K562 (cell line): ENCODE data around the gene MGAT4B. TPM values are rescaled to one million over a fixed set of nuclear protein-coding genes. Genes with fewer than 3 reads are reported as not detected.

Experiments used
- ATAC-seq: fragments of 200-7000 bp; cut with Tn5 transposase; 3 replicates; pipeline ENCODE4 v1.9.1; 2020; ENCODE audit warnings: moderate library complexity
- Bru-seq: library from RNA; stranded (reverse); fragments of 400-500 nt; gene quantifications from one replicate; lab custom pipeline; 2021; lab: Mats Ljungman, UMichigan
- BruChase-seq, 2 experiments: library from RNA; stranded (reverse); fragments of 400-500 nt; gene quantifications; one replicate each; lab custom pipeline; 2021; lab: Mats Ljungman, UMichigan
- BruUV-seq: library from RNA; stranded (reverse); fragments of 400-500 nt; replicated peaks from 2 replicates; lab custom pipeline; 2021; lab: Mats Ljungman, UMichigan
- CTCF ChIA-PET: fragments of 300-600 bp; formaldehyde crosslinking; extraction: SDS; loops from one replicate; lab custom pipeline; 2021; ENCODE audit warnings: low intra/inter-chr PET ratio; lab: Yijun Ruan, JAX
- POLR2A ChIA-PET: fragments of 300-600, 350-650 bp; sonication (Branson Sonifier 250); formaldehyde crosslinking; extraction: SDS; loops from one replicate; lab custom pipeline; 2021; ENCODE audit warnings: antibody characterized with exemption, inconsistent platforms; lab: Yijun Ruan, JAX
- DNase-seq, 4 experiments: peaks; one replicate each; pipeline versions ENCODE4 v3.0.0 to v3.0.0-alpha.2; 2011 to 2018; ENCODE audit warnings: low spot score in 3 of 4, mixed read lengths in 3 of 4; ENCODE audit errors: extremely low read depth in 1 of 4
- FAIRE-seq: peaks from 2 replicates; lab custom pipeline; 2011; peaks lifted over from hg19 to GRCh38; lab: Jason Lieb, UNC
- H2AFZ ChIP-seq: 2 replicates; pipeline ENCODE4 v1.6.0; 2011; ENCODE audit warnings: low read depth, low read length, control low read depth, inconsistent platforms
- H3K27ac ChIP-seq: fragments of 200-600 bp; 3 replicates; pipeline ENCODE4 v1.8.0; 2011; ENCODE audit warnings: low read depth, mild to moderate bottlenecking, control low read depth, inconsistent platforms, low read length, moderate library complexity, mixed read lengths; ENCODE audit errors: extremely low read depth
- H3K27me3 ChIP-seq, 2 experiments: fragments of 300-600 bp in 1 of 2; 2 replicates in 1 of 2; 3 replicates in 1 of 2; pipeline versions ENCODE4 v1.6.0 to v1.8.0; 2011; ENCODE audit warnings: inconsistent platforms in 2 of 2, low read length in 2 of 2, mild to moderate bottlenecking in 1 of 2, mixed read lengths in 1 of 2, moderate library complexity in 1 of 2; ENCODE audit not compliant: control insufficient read depth in 2 of 2, insufficient read depth in 2 of 2
- H3K36me3 ChIP-seq: fragments of 300-600 bp; 3 replicates; pipeline ENCODE4 v1.8.0; 2011; ENCODE audit warnings: mild to moderate bottlenecking, low read length, inconsistent platforms; ENCODE audit not compliant: control insufficient read depth, insufficient read depth
- H3K4me1 ChIP-seq, 2 experiments: fragments of 200-600 bp in 1 of 2; replicated peaks in 1 of 2; 2 replicates in 1 of 2; 3 replicates in 1 of 2; pipeline versions ENCODE4 v1.5.1 to v1.8.0; 2011; ENCODE audit warnings: inconsistent platforms in 2 of 2, low read length in 2 of 2, mild to moderate bottlenecking in 1 of 2, mixed read lengths in 1 of 2, moderate library complexity in 1 of 2; ENCODE audit not compliant: control insufficient read depth in 2 of 2, insufficient read depth in 2 of 2
- H3K4me2 ChIP-seq: 2 replicates; pipeline ENCODE4 v1.6.1; 2011; ENCODE audit warnings: low read length, control low read depth, inconsistent platforms, mixed read lengths; ENCODE audit not compliant: insufficient read depth
- H3K4me3 ChIP-seq: fragments of 200-600 bp; sonication (generic), shearing (Covaris generic); 2 replicates; pipeline ENCODE4 v1.5.1; 2016; ENCODE audit warnings: control low read depth, inconsistent platforms
- H3K79me2 ChIP-seq: fragments of 200-600 bp; 3 replicates; pipeline ENCODE4 v1.8.0; 2011; ENCODE audit warnings: low read length, inconsistent platforms; ENCODE audit not compliant: control insufficient read depth, insufficient read depth
- H3K9ac ChIP-seq, 2 experiments: 2 replicates each; pipeline versions ENCODE4 v1.6.0 to v1.6.1; 2011; ENCODE audit warnings: low read depth in 2 of 2, low read length in 2 of 2, control low read depth in 1 of 2, inconsistent platforms in 1 of 2, mild to moderate bottlenecking in 1 of 2, mixed read lengths in 1 of 2; ENCODE audit not compliant: insufficient read depth in 1 of 2
- H3K9me1 ChIP-seq: one replicate; pipeline ENCODE4 v1.6.0; 2011; ENCODE audit warnings: inconsistent platforms, mild to moderate bottlenecking, low read length, moderate library complexity; ENCODE audit not compliant: control insufficient read depth, insufficient read depth
- H3K9me3 ChIP-seq: replicated peaks from 2 replicates; pipeline ENCODE4 v1.5.1; 2011; ENCODE audit warnings: low read depth, low read length, inconsistent platforms; ENCODE audit not compliant: control insufficient read depth, insufficient read depth
- H4K20me1 ChIP-seq: replicated peaks from 2 replicates; pipeline ENCODE4 v1.6.1; 2011; ENCODE audit warnings: low read length, inconsistent platforms, mixed read lengths; ENCODE audit not compliant: control insufficient read depth, insufficient read depth
- CBX1 ChIP-seq: sonication (generic); IDR thresholded peaks from 2 replicates; pipeline ENCODE4 v1.6.1; 2016; ENCODE audit warnings: antibody characterized with exemption, low read depth, mild to moderate bottlenecking
- JUN ChIP-seq, 2 experiments: sonication (generic) in 1 of 2; formaldehyde crosslinking in 1 of 2; IDR thresholded peaks; 2 replicates each; pipeline versions ENCODE4 v1.6.1 to v1.8.0; 2012 to 2022; ENCODE audit warnings: borderline replicate concordance in 2 of 2, mild to moderate bottlenecking in 2 of 2, improper control_type of control experiment in 1 of 2, low read depth in 1 of 2, low read length in 1 of 2, missing genetic modification reagents in 1 of 2
- PHF8 ChIP-seq: fragments of 200-600 bp; sonication (generic); IDR thresholded peaks from 2 replicates; pipeline ENCODE4 v1.6.1; 2012; ENCODE audit warnings: mixed run types, mild to moderate bottlenecking, inconsistent platforms, low read length, moderate library complexity, borderline replicate concordance
- POLR2G ChIP-seq: fragments of 200-400 bp; formaldehyde crosslinking; IDR thresholded peaks from 2 replicates; pipeline ENCODE4 v1.6.1; 2017; ENCODE audit warnings: low read depth, mild to moderate bottlenecking, antibody characterized with exemption, low read length, moderate library complexity
- RBFOX2 ChIP-seq: fragments of 200-400 bp; formaldehyde crosslinking; IDR thresholded peaks from 2 replicates; pipeline ENCODE4 v1.6.1; 2017; ENCODE audit warnings: low read depth, mild to moderate bottlenecking, low read length, moderate library complexity
- SP1 ChIP-seq: sonication (generic); formaldehyde crosslinking; IDR thresholded peaks from 2 replicates; pipeline ENCODE4 v1.8.1; 2022; ENCODE audit warnings: mild to moderate bottlenecking, missing genetic modification reagents
- TBP ChIP-seq: optimal IDR thresholded peaks from 2 replicates; pipeline ENCODE3; 2011; ENCODE audit warnings: low read depth, low read length, improper control_type of control experiment
- ZFP36 ChIP-seq: fragments of 150-350 bp; IDR thresholded peaks from 2 replicates; pipeline ENCODE4 v1.6.1; 2018; ENCODE audit warnings: low read length, low read depth; ENCODE audit not compliant: partially characterized antibody
- ZNF76 ChIP-seq: fragments of 250-450 bp; sonication (Bioruptor Pico); IDR thresholded peaks from 2 replicates; pipeline ENCODE4 v1.4.0; 2020; ENCODE audit warnings: mild to moderate bottlenecking, moderate library complexity, borderline replicate concordance
- WGBS: fragments of 100-300 bp; shearing (Covaris generic); methylation state at CpG from one replicate; pipeline ENCODE4 v1.1.6; 2016; ENCODE audit warnings: low coverage, mixed read lengths; ENCODE audit not compliant: insufficient coverage; ENCODE audit errors: missing lambda C conversion rate; 5-methylcytosine and 5-hydroxymethylcytosine counted together
- in situ Hi-C: fragments of 300-500 bp; cut with MboI; formaldehyde crosslinking; loops from 4 replicates; pipeline ENCODE4 v1.15.0; 2018; ENCODE audit warnings: inconsistent platforms, mixed read lengths
- intact Hi-C: fragments of 100-400 bp; cut with micrococcal nuclease; formaldehyde crosslinking; loops from 2 replicates; pipeline ENCODE4 v1.14.2; 2022
- long read RNA-seq, 3 experiments: library from polyadenylated mRNA in 2 of 3; library from RNA in 1 of 3; unstranded in 2 of 3; stranded (forward) in 1 of 3; transcript quantifications; one replicate each; pipeline ENCODE4 v2.0.0, GENCODE V29; 2019 to 2022
- polyA minus RNA-seq, 3 experiments: library from RNA; depleted of rRNA, polyadenylated mRNA; stranded (reverse); fragments of >200 nt; gene quantifications; 2 replicates each; pipeline ENCODE4 v1.2.3, GENCODE V29; 2011
- polyA plus RNA-seq, 8 experiments: library from polyadenylated mRNA; depleted of rRNA in 4 of 8; stranded (reverse) in 5 of 8; unstranded in 3 of 8; fragments of >200 nt; fragmentation: Nextera tagmentation in 2 of 8; fragmentation: Illumina TruSeq in 1 of 8; extraction: Ambion mirVana in 2 of 8; extraction: Trizol in 1 of 8; gene quantifications; 2 replicates each; pipeline versions ENCODE4 v1.2.1 to v1.2.3, GENCODE V29; 2011 to 2014; ENCODE audit warnings: inconsistent platforms in 1 of 8, missing spikeins in 1 of 8
- total RNA-seq, 7 experiments: library from RNA; depleted of rRNA in 6 of 7; stranded (reverse); fragments of >200 nt in 6 of 7; fragmentation: Illumina TruSeq in 2 of 7; extraction: Trizol in 2 of 7; gene quantifications; 2 replicates each; pipeline versions ENCODE4 v1.2.1 to v1.2.3, GENCODE V29; 2011 to 2021; ENCODE audit warnings: low replicate concordance in 1 of 7
- TF ChIP-seq, protein P1 (sequence below): conservative IDR thresholded peaks from 2 replicates; pipeline ENCODE4 v1.6.1; 2011; ENCODE audit warnings: low read depth, mild to moderate bottlenecking, low read length; ENCODE audit not compliant: control insufficient read depth
- TF ChIP-seq, protein P2 (sequence below): sonication (generic); formaldehyde crosslinking; IDR thresholded peaks from 2 replicates; pipeline ENCODE4 v1.8.0; 2022; ENCODE audit warnings: missing genetic modification reagents, mild to moderate bottlenecking, borderline replicate concordance

The MGAT4B gene
- 133 and 442 TPM in 2 replicates for total RNA-seq (2011; cell fraction: chromatin; rRNA removed; ENCODE audit: low replicate concordance)
- total RNA-seq (2011; cell fraction: nucleolus; rRNA removed): 330 and 396 TPM in 2 replicates
- total RNA-seq (2011; cell fraction: nucleoplasm; rRNA removed): 200 and 206 TPM in 2 replicates
- 75.4 and 97.9 TPM in 2 replicates for total RNA-seq (2014; rRNA removed)
- 53.9 and 64.8 TPM in 2 replicates for total RNA-seq (2014; rRNA removed; fragmentation: Illumina TruSeq; extraction: Trizol)
- total RNA-seq (2015; rRNA removed; fragmentation: Illumina TruSeq; extraction: Trizol): 62.2 and 64.4 TPM in 2 replicates
- total RNA-seq (2021): 120 and 133 TPM in 2 replicates
- 77.2 and 79.8 TPM in 2 replicates for polyA plus RNA-seq (2011; rRNA removed)
- polyA plus RNA-seq (2011; cell fraction: cytosol; rRNA removed): 88.2 and 150 TPM in 2 replicates
- 249 and 384 TPM in 2 replicates for polyA plus RNA-seq (2011; cell fraction: nucleus; rRNA removed)
- polyA plus RNA-seq (2012): 107 and 152 TPM in 2 replicates
- 80.2 and 90.3 TPM in 2 replicates for polyA plus RNA-seq (2014; fragmentation: Illumina TruSeq; extraction: Trizol)
- polyA plus RNA-seq (2014; fragmentation: Nextera tagmentation; extraction: Ambion mirVana): under 1 TPM; 0.34 to 0.37 TPM
- 75.9 and 88.5 TPM in 2 replicates for polyA plus RNA-seq (2014; rRNA removed)
- polyA minus RNA-seq (2011; rRNA and poly(A)+ RNA removed): 44.9 and 70.3 TPM in 2 replicates
- 77.2 and 90.7 TPM in 2 replicates for polyA minus RNA-seq (2011; cell fraction: cytosol; rRNA and poly(A)+ RNA removed)
- polyA minus RNA-seq (2011; cell fraction: nucleus; rRNA and poly(A)+ RNA removed): 113 and 122 TPM in 2 replicates
- percentile 71 among the genes with signal in this experiment for Bru-seq, nascent RNA
- percentile 70 among the genes with signal in this experiment for BruChase-seq, experiment 1, labeled RNA remaining after a 2-hour chase
- percentile 75 among the genes with signal in this experiment for BruChase-seq, experiment 2, labeled RNA remaining after a 6-hour chase
- long read RNA-seq, experiment 1, transcript MGAT4B-202 (14 exons, 3,027 nt): minor isoform, 9 of 219 reads
- long read RNA-seq, experiment 1, transcript MGAT4B-201 (15 exons, 2,446 nt): major isoform, 103 of 219 reads
- long read RNA-seq, experiment 1, partial matches to known transcripts: 63 of 219 reads
- long read RNA-seq, experiment 1, other reads (novel, unspliced or antisense): 44 of 219 reads
- long read RNA-seq, experiment 2, partial matches to known transcripts: 17 of 108 reads
- long read RNA-seq, experiment 2, other reads (novel, unspliced or antisense): 91 of 108 reads
- long read RNA-seq, experiment 3, partial matches to known transcripts: 5 of 9 reads
- long read RNA-seq, experiment 3, other reads (novel, unspliced or antisense): 4 of 9 reads

DNA sequence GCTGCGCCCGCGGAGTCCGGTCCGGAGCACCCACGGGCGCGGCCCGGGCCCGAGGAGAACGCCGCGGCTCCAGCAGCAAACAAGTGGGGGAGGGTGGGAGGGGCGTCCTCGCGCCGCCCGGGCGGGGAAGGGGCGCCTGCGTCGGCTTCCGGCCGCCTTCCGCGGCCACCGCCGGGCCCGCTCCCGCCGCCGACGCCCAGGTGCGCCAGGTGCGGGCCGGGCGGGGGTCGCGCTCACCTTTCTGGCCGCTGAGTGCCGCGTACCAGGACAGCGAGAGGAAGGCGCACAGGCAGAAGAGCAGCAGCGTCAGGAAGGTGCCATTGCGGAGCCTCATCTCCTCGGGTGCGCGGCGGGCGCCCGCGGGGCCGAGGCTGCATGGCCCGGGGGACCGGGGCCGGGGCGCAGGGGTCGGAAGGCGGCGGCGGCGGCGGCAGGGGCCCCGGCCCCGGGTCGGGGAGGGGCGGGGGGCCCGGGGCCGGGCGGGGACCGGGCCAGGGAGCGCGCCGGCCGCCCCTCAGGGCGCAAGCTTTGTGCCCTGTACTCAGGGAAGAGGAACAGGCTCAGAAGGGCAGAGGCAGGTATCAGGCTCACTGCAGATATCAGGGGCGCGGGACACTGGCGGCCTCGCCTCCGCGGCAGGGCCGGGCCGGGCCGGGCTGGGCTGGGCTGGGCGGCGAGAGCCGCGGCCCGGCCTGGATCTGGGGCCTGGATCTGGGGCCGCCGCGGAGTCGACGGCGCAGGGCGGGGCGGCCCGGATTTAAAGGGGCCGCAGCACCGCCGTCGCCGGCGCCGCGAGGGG, at the start of gene MGAT4B:
MGAT4B (minus strand) TSS at position 617 of the 799 bp plus-strand sequence; CDS start at position 334, 283 bp downstream.
- CTCF ChIA-PET: no interaction called here
- Histone ChIP-seq H3K27ac (peak within 1 kb of the TSS; percentile 88), H4K20me1 (no peaks in the 10 kb centered on the region), H3K9ac (peak within 1 kb of the TSS; percentile 84 to 91), H3K4me3 (peak within 1 kb of the TSS; percentile 76), H2AFZ (peak within 1 kb of the TSS; percentile 84), H3K9me3 (no peaks in the 10 kb centered on the region), H3K79me2 (peaks cover 47% of the 10 kb centered on the region), H3K36me3 (peaks cover 28% of the 10 kb centered on the region; the same call in 2 of the 3 replicates), H3K9me1 (peaks cover 6% of the 10 kb centered on the region), H3K27me3 (no peaks in the 10 kb centered on the region), H3K4me1 (peaks cover 23 to 62% of the 10 kb centered on the region in 2 experiments), H3K4me2 (peak within 1 kb of the TSS; percentile 83)
- 0% methylated on average over 25 of the region's 108 CpGs for WGBS
- POLR2A ChIA-PET: interaction anchor here (0.6 to 2.2 kb wide), 5 partner anchors 9 to 125 kb away, joined by 3 to 18 read pairs (median 3); partner anchors contain the start of genes CBY3 and SQSTM1
- DNase-seq (peak; percentile 80 to 91 (median 84)), FAIRE-seq (peak; percentile 48), ATAC-seq (peak; percentile 82)
- intact Hi-C loops (loop anchor here (5.0 kb wide), 2 partner anchors 39 to 101 kb away; partner anchors contain the start of gene TBC1D9B), in situ Hi-C loops (no loop called here)
- BruUV-seq: no TSS peak
- 0 out of 2 replicates have a peak, but pooled peaks have one; percentile 29 for TF ChIP-seq CBX1
- peak; percentile 6 for TF ChIP-seq ZFP36
- peak; percentile 8; the same call in 1 of the 2 replicates for TF ChIP-seq JUN (IDR thresholded peaks at IDR 0.05; ENCODE audit: borderline replicate concordance, low read depth, low read length)
- no peak for TF ChIP-seq JUN (CRISPR knock-in tag; IDR thresholded peaks at IDR 0.05; ENCODE audit: borderline replicate concordance)
- TF ChIP-seq, protein P1, sequence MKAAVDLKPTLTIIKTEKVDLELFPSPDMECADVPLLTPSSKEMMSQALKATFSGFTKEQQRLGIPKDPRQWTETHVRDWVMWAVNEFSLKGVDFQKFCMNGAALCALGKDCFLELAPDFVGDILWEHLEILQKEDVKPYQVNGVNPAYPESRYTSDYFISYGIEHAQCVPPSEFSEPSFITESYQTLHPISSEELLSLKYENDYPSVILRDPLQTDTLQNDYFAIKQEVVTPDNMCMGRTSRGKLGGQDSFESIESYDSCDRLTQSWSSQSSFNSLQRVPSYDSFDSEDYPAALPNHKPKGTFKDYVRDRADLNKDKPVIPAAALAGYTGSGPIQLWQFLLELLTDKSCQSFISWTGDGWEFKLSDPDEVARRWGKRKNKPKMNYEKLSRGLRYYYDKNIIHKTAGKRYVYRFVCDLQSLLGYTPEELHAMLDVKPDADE: 0 out of 2 replicates have a peak, but pooled peaks have one; percentile 26
- TF ChIP-seq TBP: peak; percentile 72
- peak; percentile 42; the same call in 1 of the 2 replicates for TF ChIP-seq PHF8
- TF ChIP-seq, protein P2, sequence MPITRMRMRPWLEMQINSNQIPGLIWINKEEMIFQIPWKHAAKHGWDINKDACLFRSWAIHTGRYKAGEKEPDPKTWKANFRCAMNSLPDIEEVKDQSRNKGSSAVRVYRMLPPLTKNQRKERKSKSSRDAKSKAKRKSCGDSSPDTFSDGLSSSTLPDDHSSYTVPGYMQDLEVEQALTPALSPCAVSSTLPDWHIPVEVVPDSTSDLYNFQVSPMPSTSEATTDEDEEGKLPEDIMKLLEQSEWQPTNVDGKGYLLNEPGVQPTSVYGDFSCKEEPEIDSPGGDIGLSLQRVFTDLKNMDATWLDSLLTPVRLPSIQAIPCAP: no peak
- TF ChIP-seq ZNF76 (CRISPR knock-in tag): no peak
- TF ChIP-seq RBFOX2: peak; percentile 68
- no peak for TF ChIP-seq SP1 (CRISPR knock-in tag)
- TF ChIP-seq POLR2G: peak; percentile 67
